SK-N-SH treated with all-trans-retinoic acid at 6 μM for 48 hours (cell line): ENCODE results near the gene RREB1.

Experiments
- ATAC-seq: fragments of 200-7000 bp; cut with Tn5 transposase; 3 replicates; pipeline ENCODE4 v1.9.1; 2020; ENCODE audit warnings: mild to moderate bottlenecking, moderate library complexity
- ARNTL ChIP-seq: fragments of 450-650 bp; formaldehyde crosslinking; IDR thresholded peaks from 2 replicates; pipeline ENCODE4 v1.5.0; 2020; ENCODE audit warnings: low read depth, mild to moderate bottlenecking, moderate library complexity, borderline replicate concordance
- BACH2 ChIP-seq: fragments of 250-450 bp; sonication (Bioruptor Pico); IDR thresholded peaks from 2 replicates; pipeline ENCODE4 v1.9.0; 2021; ENCODE audit warnings: mild to moderate bottlenecking, borderline replicate concordance
- CSDC2 ChIP-seq: fragments of 250-450 bp; sonication (Bioruptor Pico); IDR thresholded peaks from 2 replicates; pipeline ENCODE4 v1.5.0; 2020; ENCODE audit warnings: mild to moderate bottlenecking, moderate library complexity
- ESRRG ChIP-seq: fragments of 250-450 bp; sonication (Bioruptor Pico); IDR thresholded peaks from 2 replicates; pipeline ENCODE4 v1.6.1; 2021; ENCODE audit warnings: mild to moderate bottlenecking
- GLIS3 ChIP-seq: fragments of 250-450 bp; sonication (Bioruptor Pico); IDR thresholded peaks from 2 replicates; pipeline ENCODE4 v1.5.0; 2020; ENCODE audit warnings: mild to moderate bottlenecking, moderate library complexity
- ISL1 ChIP-seq: fragments of 250-450 bp; sonication (Bioruptor Pico); IDR thresholded peaks from 2 replicates; pipeline ENCODE4 v2.1.2; 2022; ENCODE audit warnings: mild to moderate bottlenecking, moderate library complexity
- OSR1 ChIP-seq: fragments of 250-450 bp; sonication (Bioruptor Pico); IDR thresholded peaks from 2 replicates; pipeline ENCODE4 v1.8.0; 2022; ENCODE audit warnings: moderate library complexity, mild to moderate bottlenecking, inconsistent platforms
- PPARA ChIP-seq: fragments of 250-450 bp; sonication (Bioruptor Pico); IDR thresholded peaks from 2 replicates; pipeline ENCODE4 v1.5.0; 2020; ENCODE audit warnings: mild to moderate bottlenecking, borderline replicate concordance
- RARB ChIP-seq: fragments of 250-450 bp; sonication (Bioruptor Pico); IDR thresholded peaks from 2 replicates; pipeline ENCODE4 v1.8.0; 2021; ENCODE audit warnings: mild to moderate bottlenecking, moderate library complexity
- SNAI2 ChIP-seq: fragments of 250-450 bp; sonication (Bioruptor Pico); IDR thresholded peaks from 2 replicates; pipeline ENCODE4 v1.5.0; 2020; ENCODE audit warnings: mild to moderate bottlenecking, moderate library complexity
- TCF4 ChIP-seq: fragments of 250-450 bp; sonication (Bioruptor Pico); IDR thresholded peaks from 2 replicates; pipeline ENCODE4 v1.8.0; 2021; ENCODE audit warnings: mild to moderate bottlenecking, moderate library complexity, borderline replicate concordance
- TOX ChIP-seq: fragments of 250-450 bp; sonication (Bioruptor Pico); IDR thresholded peaks from 2 replicates; pipeline ENCODE4 v1.8.0; 2021; ENCODE audit warnings: mild to moderate bottlenecking, moderate library complexity, borderline replicate concordance
- TSHZ2 ChIP-seq: fragments of 250-450 bp; sonication (Bioruptor Pico); IDR thresholded peaks from 2 replicates; pipeline ENCODE4 v1.5.0; 2020; ENCODE audit warnings: mild to moderate bottlenecking, moderate library complexity
- ZC3H10 ChIP-seq: fragments of 250-450 bp; sonication (Bioruptor Pico); IDR thresholded peaks from 2 replicates; pipeline ENCODE4 v1.5.1; 2021; ENCODE audit warnings: mild to moderate bottlenecking, moderate library complexity
- ZFP3 ChIP-seq: fragments of 250-450 bp; sonication (Bioruptor Pico); IDR thresholded peaks from 2 replicates; pipeline ENCODE4 v1.5.0; 2020; ENCODE audit warnings: mild to moderate bottlenecking, moderate library complexity
- ZFP30 ChIP-seq: fragments of 450-650 bp; formaldehyde crosslinking; IDR thresholded peaks from 2 replicates; pipeline ENCODE4 v1.5.0; 2022; ENCODE audit warnings: mild to moderate bottlenecking, moderate library complexity
- ZNF565 ChIP-seq: fragments of 450-650 bp; formaldehyde crosslinking; conservative IDR thresholded peaks from 2 replicates; pipeline ENCODE4 v1.5.0; 2020; ENCODE audit warnings: low read depth, mild to moderate bottlenecking, moderate library complexity
- ZNF70 ChIP-seq: fragments of 450-650 bp; formaldehyde crosslinking; IDR thresholded peaks from 2 replicates; pipeline ENCODE4 v1.5.0; 2020; ENCODE audit warnings: mild to moderate bottlenecking, moderate library complexity
- ZNF8 ChIP-seq: fragments of 450-650 bp; formaldehyde crosslinking; IDR thresholded peaks from 2 replicates; pipeline ENCODE4 v1.5.0; 2020; ENCODE audit warnings: mild to moderate bottlenecking, moderate library complexity
- TF ChIP-seq, protein P1 (sequence below): fragments of 250-450 bp; sonication (Bioruptor Pico); IDR thresholded peaks from 2 replicates; pipeline ENCODE4 v1.5.1; 2021; ENCODE audit warnings: mild to moderate bottlenecking, moderate library complexity
- TF ChIP-seq, protein P2 (sequence below): fragments of 250-450 bp; sonication (Bioruptor Pico); IDR thresholded peaks from 2 replicates; pipeline ENCODE4 v1.8.0; 2021; ENCODE audit warnings: low read depth, mild to moderate bottlenecking, moderate library complexity, borderline replicate concordance
- TF ChIP-seq, protein P3 (sequence below): fragments of 250-450 bp; sonication (Bioruptor Pico); IDR thresholded peaks from 2 replicates; pipeline ENCODE4 v1.5.1; 2020; ENCODE audit warnings: low read depth, mild to moderate bottlenecking, moderate library complexity
- TF ChIP-seq, protein P4 (sequence below): fragments of 250-450 bp; sonication (Bioruptor Pico); IDR thresholded peaks from 2 replicates; pipeline ENCODE4 v1.8.0; 2020; ENCODE audit warnings: mild to moderate bottlenecking, moderate library complexity, borderline replicate concordance

RREB1 gene

DNA sequence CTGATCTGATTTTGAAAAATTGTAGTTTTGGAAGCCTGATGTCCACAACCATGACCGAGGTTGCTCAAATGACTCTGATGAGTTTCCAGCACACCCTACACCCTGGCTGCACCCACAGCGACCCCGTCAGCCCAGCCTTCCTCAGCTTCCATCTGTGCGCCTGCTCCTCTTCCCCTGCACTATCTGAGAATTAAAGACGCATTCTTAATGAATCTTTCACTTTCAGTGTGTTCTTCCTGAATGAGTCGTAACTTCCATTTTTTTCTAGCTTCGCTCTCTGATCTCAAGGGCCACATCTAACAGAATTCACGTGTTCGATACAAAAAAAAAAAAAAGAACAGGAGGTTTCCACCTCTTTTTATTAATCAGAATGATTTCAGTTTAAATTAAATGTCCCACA is 21.3 kb upstream of the RREB1 start:
- ATAC-seq, result peak; percentile 49
- TF ChIP-seq ZNF8, result no peak
- TF ChIP-seq ZFP30 (CRISPR knock-in tag), result no peak
- no peak for TF ChIP-seq ZC3H10 (CRISPR knock-in tag)
- TF ChIP-seq PPARA (CRISPR knock-in tag), result no peak
- TF ChIP-seq, protein P1, sequence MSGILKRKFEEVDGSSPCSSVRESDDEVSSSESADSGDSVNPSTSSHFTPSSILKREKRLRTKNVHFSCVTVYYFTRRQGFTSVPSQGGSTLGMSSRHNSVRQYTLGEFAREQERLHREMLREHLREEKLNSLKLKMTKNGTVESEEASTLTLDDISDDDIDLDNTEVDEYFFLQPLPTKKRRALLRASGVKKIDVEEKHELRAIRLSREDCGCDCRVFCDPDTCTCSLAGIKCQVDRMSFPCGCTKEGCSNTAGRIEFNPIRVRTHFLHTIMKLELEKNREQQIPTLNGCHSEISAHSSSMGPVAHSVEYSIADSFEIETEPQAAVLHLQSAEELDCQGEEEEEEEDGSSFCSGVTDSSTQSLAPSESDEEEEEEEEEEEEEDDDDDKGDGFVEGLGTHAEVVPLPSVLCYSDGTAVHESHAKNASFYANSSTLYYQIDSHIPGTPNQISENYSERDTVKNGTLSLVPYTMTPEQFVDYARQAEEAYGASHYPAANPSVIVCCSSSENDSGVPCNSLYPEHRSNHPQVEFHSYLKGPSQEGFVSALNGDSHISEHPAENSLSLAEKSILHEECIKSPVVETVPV, result no peak
- TF ChIP-seq ESRRG, result no peak

- ATAC-seq, result peak; percentile 78
- TF ChIP-seq BACH2 (CRISPR knock-in tag) (no peak), ZFP3 (CRISPR knock-in tag) (no peak), ZC3H10 (CRISPR knock-in tag) (no peak), ESRRG (no peak), CSDC2 (CRISPR knock-in tag) (no peak), TCF4 (CRISPR knock-in tag) (no peak), ARNTL (CRISPR knock-in tag) (no peak), GLIS3 (CRISPR knock-in tag) (no peak), ZFP30 (CRISPR knock-in tag) (no peak), OSR1 (CRISPR knock-in tag) (no peak), ZNF8 (no peak), ISL1 (CRISPR knock-in tag) (no peak), TSHZ2 (CRISPR knock-in tag) (no peak), SNAI2 (CRISPR knock-in tag) (no peak), TOX (no peak)
- TF ChIP-seq, protein P1, result no peak
- TF ChIP-seq, protein P2, sequence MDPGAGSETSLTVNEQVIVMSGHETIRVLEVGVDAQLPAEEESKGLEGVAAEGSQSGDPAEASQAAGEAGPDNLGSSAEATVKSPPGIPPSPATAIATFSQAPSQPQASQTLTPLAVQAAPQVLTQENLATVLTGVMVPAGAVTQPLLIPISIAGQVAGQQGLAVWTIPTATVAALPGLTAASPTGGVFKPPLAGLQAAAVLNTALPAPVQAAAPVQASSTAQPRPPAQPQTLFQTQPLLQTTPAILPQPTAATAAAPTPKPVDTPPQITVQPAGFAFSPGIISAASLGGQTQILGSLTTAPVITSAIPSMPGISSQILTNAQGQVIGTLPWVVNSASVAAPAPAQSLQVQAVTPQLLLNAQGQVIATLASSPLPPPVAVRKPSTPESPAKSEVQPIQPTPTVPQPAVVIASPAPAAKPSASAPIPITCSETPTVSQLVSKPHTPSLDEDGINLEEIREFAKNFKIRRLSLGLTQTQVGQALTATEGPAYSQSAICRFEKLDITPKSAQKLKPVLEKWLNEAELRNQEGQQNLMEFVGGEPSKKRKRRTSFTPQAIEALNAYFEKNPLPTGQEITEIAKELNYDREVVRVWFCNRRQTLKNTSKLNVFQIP (CRISPR knock-in tag), result no peak
- TF ChIP-seq, protein P3, sequence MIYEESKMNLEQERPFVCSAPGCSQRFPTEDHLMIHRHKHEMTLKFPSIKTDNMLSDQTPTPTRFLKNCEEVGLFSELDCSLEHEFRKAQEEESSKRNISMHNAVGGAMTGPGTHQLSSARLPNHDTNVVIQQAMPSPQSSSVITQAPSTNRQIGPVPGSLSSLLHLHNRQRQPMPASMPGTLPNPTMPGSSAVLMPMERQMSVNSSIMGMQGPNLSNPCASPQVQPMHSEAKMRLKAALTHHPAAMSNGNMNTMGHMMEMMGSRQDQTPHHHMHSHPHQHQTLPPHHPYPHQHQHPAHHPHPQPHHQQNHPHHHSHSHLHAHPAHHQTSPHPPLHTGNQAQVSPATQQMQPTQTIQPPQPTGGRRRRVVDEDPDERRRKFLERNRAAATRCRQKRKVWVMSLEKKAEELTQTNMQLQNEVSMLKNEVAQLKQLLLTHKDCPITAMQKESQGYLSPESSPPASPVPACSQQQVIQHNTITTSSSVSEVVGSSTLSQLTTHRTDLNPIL (CRISPR knock-in tag), result no peak
- TF ChIP-seq, all 23 proteins: peak for 0
These were observed 20.7 kb upstream of the RREB1 start for GRCh38 chr6:7087066-7087465.

DNA sequence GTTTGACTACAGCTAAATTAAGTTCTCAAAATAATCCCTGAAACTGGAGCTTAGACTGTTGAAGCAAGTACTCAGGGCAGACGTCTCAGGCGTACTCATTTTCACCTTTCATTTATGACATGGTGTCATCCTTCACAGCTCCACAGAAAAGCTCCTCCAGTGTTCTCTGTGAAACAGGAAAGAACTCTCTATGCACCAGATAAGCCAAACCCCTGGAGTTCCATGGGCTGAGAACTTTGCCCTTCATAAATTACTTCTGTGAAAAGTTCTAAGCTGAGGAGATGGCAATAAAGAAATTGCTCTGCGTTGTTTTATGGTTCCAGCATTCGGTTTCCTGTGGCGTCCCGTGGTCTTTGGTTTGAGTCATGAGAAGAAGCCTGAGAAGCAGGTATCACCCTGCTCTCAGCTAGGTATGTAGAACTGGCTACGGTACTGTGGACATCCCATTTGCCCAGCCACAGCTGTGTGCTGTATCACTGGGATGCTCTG is 20.2 kb upstream of the RREB1 start:
- ATAC-seq, result no peak; the same call in 2 of the 3 replicates
- no peak for TF ChIP-seq TCF4 (CRISPR knock-in tag)
- no peak for TF ChIP-seq ESRRG
- TF ChIP-seq SNAI2 (CRISPR knock-in tag), result no peak
- TF ChIP-seq, protein P1, result no peak
- TF ChIP-seq RARB, result no peak
- TF ChIP-seq ZFP3 (CRISPR knock-in tag), result no peak
- no peak for TF ChIP-seq ZC3H10 (CRISPR knock-in tag)
- TF ChIP-seq ZNF565 (CRISPR knock-in tag), result no peak
- no peak for TF ChIP-seq GLIS3 (CRISPR knock-in tag)
- TF ChIP-seq ISL1 (CRISPR knock-in tag), result no peak
- TF ChIP-seq, protein P4, sequence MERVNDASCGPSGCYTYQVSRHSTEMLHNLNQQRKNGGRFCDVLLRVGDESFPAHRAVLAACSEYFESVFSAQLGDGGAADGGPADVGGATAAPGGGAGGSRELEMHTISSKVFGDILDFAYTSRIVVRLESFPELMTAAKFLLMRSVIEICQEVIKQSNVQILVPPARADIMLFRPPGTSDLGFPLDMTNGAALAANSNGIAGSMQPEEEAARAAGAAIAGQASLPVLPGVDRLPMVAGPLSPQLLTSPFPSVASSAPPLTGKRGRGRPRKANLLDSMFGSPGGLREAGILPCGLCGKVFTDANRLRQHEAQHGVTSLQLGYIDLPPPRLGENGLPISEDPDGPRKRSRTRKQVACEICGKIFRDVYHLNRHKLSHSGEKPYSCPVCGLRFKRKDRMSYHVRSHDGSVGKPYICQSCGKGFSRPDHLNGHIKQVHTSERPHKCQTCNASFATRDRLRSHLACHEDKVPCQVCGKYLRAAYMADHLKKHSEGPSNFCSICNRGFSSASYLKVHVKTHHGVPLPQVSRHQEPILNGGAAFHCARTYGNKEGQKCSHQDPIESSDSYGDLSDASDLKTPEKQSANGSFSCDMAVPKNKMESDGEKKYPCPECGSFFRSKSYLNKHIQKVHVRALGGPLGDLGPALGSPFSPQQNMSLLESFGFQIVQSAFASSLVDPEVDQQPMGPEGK (CRISPR knock-in tag), result no peak
- TF ChIP-seq, protein P3 (CRISPR knock-in tag), result no peak
- no peak for TF ChIP-seq ZNF70 (CRISPR knock-in tag)
- TF ChIP-seq CSDC2 (CRISPR knock-in tag), result no peak
- no peak for TF ChIP-seq ARNTL (CRISPR knock-in tag)
- no peak for TF ChIP-seq BACH2 (CRISPR knock-in tag)
